GM19238 (cell line): ENCODE measurements around the gene CPEB2.
A peak's percentile ranks its signal among the peaks of the same experiment; 100 is the strongest.

ENCODE experiments used
- DNase-seq: peaks from one replicate; pipeline ENCODE4 v3.0.0; 2011; ENCODE audit warnings: low spot score; ENCODE audit not compliant: insufficient read length

CPEB2 gene

DNA sequence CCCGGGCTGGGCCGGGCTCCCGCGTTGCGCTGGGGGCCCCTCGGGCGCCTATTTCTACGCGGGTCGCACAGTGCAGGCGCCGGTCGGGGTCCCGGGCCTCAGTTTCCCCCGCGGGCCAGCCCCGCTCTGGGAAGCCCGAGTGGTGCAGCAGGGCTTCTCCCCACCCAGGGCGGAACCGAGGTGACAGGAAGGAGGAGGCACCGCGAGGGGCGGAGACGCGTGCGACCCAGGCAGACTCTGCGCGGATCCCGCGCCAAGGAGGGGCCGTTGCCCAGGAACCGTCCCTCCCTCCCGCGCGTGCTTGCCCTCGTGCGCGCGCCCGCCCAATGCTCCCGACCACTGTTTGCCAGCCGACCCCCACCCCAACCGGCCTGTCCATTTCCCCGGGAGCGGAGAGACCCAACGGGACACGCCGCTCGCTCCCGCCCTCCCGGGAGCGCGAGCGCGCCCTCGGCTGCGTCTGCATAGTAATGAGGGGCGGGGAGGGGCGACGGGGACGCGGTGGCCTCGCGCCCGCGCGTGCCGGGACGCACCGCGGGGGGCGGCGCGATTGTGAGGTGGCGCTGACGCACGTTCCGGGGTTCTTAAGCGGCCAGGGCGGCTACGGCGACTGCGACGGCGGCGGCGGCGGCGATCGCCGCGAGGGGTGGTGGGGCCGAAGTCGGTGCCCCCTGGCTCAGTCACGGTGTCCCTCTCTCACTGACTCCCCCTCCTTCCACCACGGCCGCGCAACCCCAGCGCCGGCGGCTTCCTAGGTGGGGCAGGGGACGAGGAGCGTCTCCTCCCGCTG, at the start of gene CPEB2:
Gene CPEB2 (plus strand): TSS at position 613 of the 790 bp plus-strand sequence. CDS start 193 bp downstream, outside the sequence.
- DNase-seq = peak; percentile 80

- DNase-seq = no peak
These were observed 43.8 kb upstream of the CPEB2 start for GRCh38 chr4:14958436-14958835.

DNA sequence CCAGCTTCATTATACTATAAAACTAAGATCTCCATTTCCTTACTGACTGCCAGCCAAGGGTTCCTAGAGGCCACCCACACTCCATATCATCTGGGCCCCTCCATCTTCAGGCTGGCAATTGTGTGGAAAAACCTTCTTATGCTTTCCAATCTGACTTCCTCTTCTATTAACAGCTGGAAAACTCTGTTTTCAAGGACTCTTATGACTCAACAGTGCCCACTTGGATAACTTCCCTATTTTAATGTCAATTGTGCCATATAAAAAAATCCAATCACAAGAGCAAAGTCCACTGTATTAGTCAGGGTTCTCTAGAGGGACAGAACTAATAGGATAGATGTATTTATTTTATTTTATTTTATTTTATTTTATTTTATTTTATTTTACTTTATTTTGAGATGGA, 41.0 kb upstream of the CPEB2 start:
- DNase-seq = no peak

DNA sequence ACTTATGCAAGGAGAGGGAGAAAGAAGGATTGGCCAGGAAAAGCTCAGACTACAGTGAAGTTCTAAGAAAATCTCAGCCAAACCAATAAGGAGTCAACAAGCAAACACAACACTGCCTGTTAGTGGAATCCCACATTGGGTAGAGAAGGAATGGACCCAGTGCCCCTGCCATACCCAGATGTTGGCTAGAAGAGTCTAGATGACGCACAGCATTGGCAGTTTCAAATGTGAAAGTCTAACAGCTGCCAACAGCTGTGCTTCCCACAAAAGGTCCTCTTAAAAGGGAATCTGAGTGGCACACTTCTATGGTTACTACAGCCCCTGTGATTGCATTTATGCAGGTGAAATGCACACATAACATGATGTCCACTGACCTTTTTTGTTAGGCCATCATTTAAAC, 37.2 kb upstream of the CPEB2 start:
- no peak for DNase-seq

DNA sequence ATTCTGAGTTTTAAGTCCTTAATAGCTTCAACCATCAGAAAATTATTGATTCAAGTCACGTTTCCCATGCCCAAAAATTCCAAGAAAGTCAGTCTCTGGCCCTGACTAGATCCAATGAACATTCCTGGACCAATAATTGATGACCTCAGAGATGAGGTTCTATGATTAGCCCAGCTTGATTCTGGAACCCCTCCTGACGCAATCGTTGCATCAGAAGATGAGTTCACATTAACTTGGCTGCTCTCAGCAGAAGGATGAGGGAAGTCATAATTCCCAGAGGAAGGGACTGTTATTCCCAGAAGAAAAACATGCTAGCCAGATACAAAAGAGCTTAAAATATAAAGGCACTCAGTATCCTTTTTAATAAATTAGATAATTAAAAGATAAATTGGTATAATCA, 34.3 kb upstream of the CPEB2 start:
- DNase-seq = no peak

GRCh38 chr4:14977830-14978229, 24.5 kb upstream of the CPEB2 start:
- no peak for DNase-seq

GRCh38 chr4:14984448-14984847, 17.8 kb upstream of the CPEB2 start:
- DNase-seq = no peak

DNA sequence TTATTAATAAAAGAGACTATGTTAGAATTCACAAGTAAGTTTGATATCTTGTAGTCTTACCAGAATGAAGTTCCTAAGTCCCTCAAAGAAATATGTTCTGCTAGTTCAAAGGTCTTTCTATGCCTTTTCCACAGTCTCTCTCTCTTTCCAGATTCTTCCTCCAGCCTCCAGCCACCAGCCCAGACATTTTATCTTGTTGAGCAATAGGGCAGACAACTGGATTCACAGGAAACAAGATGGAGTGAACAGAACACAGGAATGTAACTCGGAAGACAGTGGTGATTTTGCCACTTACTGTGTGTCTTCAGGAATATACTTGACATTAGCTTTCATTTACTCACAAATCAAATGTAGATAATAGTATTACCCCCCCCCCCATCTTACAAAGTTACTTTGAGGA, 17.1 kb upstream of the CPEB2 start:
- no peak for DNase-seq

GRCh38 chr4:14985843-14986242, 16.4 kb upstream of the CPEB2 start:
- DNase-seq = no peak

- DNase-seq = no peak
These were observed 15.2 kb upstream of the CPEB2 start for GRCh38 chr4:14987054-14987453.

GRCh38 chr4:14990484-14990883, 11.8 kb upstream of the CPEB2 start:
- no peak for DNase-seq

DNA sequence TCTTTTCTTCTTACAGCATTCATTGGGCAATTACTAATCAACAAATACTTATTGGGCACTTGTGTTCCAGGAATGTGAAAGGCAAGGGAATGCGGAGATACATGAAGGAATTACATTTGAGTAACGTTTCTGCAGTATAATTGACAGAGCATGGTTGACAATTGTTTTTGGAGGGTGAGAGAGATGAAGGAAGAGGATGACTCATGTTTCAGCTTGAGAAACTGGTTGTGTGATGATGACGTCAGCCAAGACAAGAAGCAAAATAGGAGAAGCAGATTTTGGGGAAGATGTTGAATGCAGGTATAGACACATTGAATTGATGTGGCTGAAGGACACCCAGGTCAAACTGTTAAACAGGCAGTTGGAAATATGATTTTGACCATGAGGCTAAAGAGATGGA, 8.0 kb upstream of the CPEB2 start:
- no peak for DNase-seq

- peak; percentile 13 for DNase-seq
These were observed 923 bp upstream of the CPEB2 start for GRCh38 chr4:15001248-15001868.

- DNase-seq = peak; percentile 56
These were observed 549 bp downstream of the CPEB2 start for GRCh38 chr4:15002659-15003400.

- DNase-seq = peak; percentile 45
These were observed 1.2 kb downstream of the CPEB2 start for GRCh38 chr4:15003401-15003890.

DNA sequence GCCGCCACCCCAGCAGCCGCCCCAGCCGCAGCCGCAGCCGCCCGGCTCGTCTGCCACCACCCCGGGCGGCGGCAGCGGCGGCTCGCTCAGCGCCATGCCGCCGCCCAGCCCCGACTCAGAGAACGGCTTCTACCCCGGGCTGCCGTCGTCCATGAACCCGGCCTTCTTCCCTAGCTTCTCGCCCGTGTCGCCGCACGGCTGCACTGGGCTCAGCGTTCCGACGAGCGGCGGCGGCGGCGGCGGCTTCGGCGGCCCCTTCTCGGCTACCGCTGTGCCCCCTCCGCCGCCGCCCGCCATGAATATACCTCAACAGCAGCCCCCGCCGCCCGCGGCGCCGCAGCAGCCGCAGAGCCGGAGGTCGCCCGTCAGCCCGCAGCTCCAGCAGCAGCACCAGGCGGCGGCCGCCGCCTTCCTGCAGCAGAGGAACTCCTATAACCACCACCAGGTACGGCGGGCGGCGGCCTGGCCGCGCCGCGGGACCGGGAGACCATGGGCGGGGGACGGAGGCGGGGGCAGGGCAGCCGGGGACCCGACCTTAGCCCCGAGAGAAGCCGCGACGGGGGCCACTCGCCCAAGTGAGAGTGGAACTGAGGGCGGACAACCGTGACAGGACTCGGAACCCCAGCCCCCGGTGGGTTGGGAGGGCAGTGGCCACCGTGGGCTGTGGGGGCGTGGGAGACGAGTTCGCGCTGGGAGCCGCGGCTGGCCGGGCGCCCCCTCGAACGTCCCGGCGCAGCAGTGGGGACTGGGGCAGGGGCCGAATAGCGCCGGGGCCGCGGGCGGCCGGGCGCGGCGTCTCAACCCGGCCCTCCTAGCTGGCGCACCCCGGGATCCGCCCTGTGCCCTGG, 1.8 kb downstream of the CPEB2 start:
- DNase-seq = peak; percentile 16

DNA sequence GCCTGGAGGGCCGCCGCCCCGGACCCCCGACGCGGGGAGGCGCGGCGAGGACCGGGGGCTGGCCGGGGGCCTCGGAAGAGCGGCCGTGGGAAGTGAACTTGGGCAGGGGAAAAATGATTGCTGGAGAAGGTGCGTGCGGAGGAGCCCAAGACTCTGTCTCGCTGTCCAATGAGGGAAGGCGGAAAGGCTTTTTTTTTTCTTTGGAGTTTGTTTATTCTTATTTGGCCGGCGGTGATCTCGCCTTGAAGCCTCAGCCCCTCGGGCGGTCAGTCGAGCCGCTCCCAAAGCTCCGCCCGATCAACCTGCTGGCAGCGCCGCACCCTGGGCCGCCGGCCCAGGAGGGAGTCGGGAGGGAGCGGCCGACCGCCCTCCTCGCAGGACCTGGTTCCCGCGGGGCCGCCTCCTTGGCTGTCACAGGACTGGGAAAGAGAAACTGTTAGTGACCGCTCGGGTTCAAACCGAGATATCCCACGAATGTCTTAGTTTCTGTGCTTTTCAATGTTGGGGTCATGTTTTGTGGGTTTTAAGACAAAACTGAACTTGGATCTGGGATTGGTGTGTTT, 2.5 kb downstream of the CPEB2 start:
- DNase-seq = peak; percentile 19

- DNase-seq = no peak
These were observed 3.3 kb downstream of the CPEB2 start for GRCh38 chr4:15005474-15006115.

- no peak for DNase-seq
These were observed 4.2 kb downstream of the CPEB2 start for GRCh38 chr4:15006416-15007024.

DNA sequence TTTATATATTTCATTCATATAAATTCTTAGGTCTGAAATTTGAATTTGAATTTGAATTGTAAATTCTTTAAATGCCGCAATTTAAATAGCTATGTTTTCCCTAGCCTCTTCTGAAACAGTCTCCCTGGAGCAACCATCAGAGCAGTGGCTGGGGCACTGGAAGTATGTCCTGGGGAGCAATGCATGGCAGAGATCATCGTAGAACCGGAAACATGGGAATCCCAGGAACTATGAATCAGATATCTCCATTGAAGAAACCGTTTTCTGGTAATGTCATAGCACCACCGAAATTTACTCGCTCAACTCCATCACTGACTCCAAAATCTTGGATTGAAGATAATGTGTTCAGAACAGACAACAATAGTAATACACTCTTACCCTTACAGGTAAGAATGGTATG, 4.9 kb downstream of the CPEB2 start:
- DNase-seq = no peak
